Caco-2 (cell line): ENCODE data around the gene VPS8. TPM values are rescaled to one million over a fixed set of nuclear protein-coding genes. Genes with fewer than 3 reads are reported as not detected.
"Not testable (repeated sequence)": the region's sequence is repeated elsewhere in the genome, so short reads cannot be mapped to it uniquely, and the experiment has no call there.

Experiments used
- BruUV-seq: library from RNA; stranded (reverse); fragments of 400-500 nt; replicated peaks from 2 replicates; lab custom pipeline; 2021; lab: Mats Ljungman, UMichigan
- CTCF ChIA-PET: fragments of 300-600 bp; sonication (Branson Sonifier 250); formaldehyde crosslinking; loops from one replicate; lab custom pipeline; 2022; ENCODE audit warnings: antibody characterized with exemption; lab: Charles Lee
- POLR2A ChIA-PET: fragments of 300-600 bp; sonication (Branson Sonifier 250); formaldehyde crosslinking; loops from one replicate; lab custom pipeline; 2022; ENCODE audit warnings: antibody characterized with exemption; lab: Charles Lee
- DNase-seq, 2 experiments: peaks; one replicate each; pipeline versions ENCODE4 v3.0.0 to v3.0.0-alpha.2; 2020 to 2022
- H3K27me3 ChIP-seq: replicated peaks from 2 replicates; pipeline ENCODE4 v1.6.0; 2011; ENCODE audit warnings: low read length; ENCODE audit not compliant: control insufficient read depth, insufficient read depth
- H3K36me3 ChIP-seq: 2 replicates; pipeline ENCODE4 v1.5.1; 2011; ENCODE audit warnings: low read length; ENCODE audit not compliant: control insufficient read depth, insufficient read depth
- H3K4me1 ChIP-seq: fragments of 250-450 bp; sonication (Bioruptor Pico); 2 replicates; pipeline ENCODE4 v1.5.1; 2020; ENCODE audit warnings: mild to moderate bottlenecking
- H3K4me3 ChIP-seq: 2 replicates; pipeline ENCODE4 v1.5.1; 2011; ENCODE audit warnings: low read depth, mild to moderate bottlenecking, control low read depth, low read length
- H3K9me3 ChIP-seq: fragments of 250-450 bp; sonication (Bioruptor Pico); 2 replicates; pipeline ENCODE4 v1.5.1; 2020; ENCODE audit warnings: mild to moderate bottlenecking, moderate library complexity
- H3K27ac Mint-ChIP-seq: one replicate; pipeline ENCODE4 v1.8.0; 2022; ENCODE audit warnings: mixed read lengths; ENCODE audit not compliant: unreplicated experiment
- H3K27me3 Mint-ChIP-seq: one replicate; pipeline ENCODE4 v1.8.0; 2022; ENCODE audit warnings: mixed read lengths; ENCODE audit not compliant: insufficient read depth, unreplicated experiment
- H3K36me3 Mint-ChIP-seq: one replicate; pipeline ENCODE4 v1.8.0; 2022; ENCODE audit warnings: mild to moderate bottlenecking, mixed read lengths; ENCODE audit not compliant: insufficient read depth, unreplicated experiment
- H3K4me1 Mint-ChIP-seq: one replicate; pipeline ENCODE4 v1.8.0; 2022; ENCODE audit warnings: low read depth, mixed read lengths; ENCODE audit not compliant: unreplicated experiment
- H3K4me3 Mint-ChIP-seq: one replicate; pipeline ENCODE4 v1.8.0; 2022; ENCODE audit warnings: mild to moderate bottlenecking, moderate library complexity, mixed read lengths; ENCODE audit not compliant: unreplicated experiment
- H3K9me3 Mint-ChIP-seq: one replicate; pipeline ENCODE4 v1.8.0; 2022; ENCODE audit warnings: mixed read lengths; ENCODE audit not compliant: unreplicated experiment
- CTCF ChIP-seq, 2 experiments: fragments of 200-600 bp in 1 of 2; IDR thresholded peaks; 1 replicate in 1 of 2; 2 replicates in 1 of 2; pipeline versions ENCODE4 v1.5.1 to v1.8.0; 2011 to 2022; ENCODE audit warnings: antibody characterized with exemption in 1 of 2, control low read depth in 1 of 2, inconsistent platforms in 1 of 2, low read depth in 1 of 2, low read length in 1 of 2, mild to moderate bottlenecking in 1 of 2, moderate library complexity in 1 of 2; ENCODE audit not compliant: insufficient read depth in 1 of 2, severe bottlenecking in 1 of 2, unreplicated experiment in 1 of 2
- intact Hi-C: fragments of 100-400 bp; cut with micrococcal nuclease; formaldehyde crosslinking; loops from one replicate; pipeline ENCODE4 v1.10.0; 2022; ENCODE audit not compliant: unreplicated experiment
- total RNA-seq: library from RNA; stranded (reverse); gene quantifications from 2 replicates; pipeline ENCODE4 v1.2.3, GENCODE V29; 2022

Gene VPS8
- total RNA-seq, 1 experiment from 2014 or later: 44.7 TPM

GRCh38 chr3:184899953-184900595, 88.1 kb downstream of the VPS8 start:
- H3K9me3 ChIP-seq: no peaks in the 10 kb centered on the region
- H3K4me3 ChIP-seq: no peak overlapping the region
- DNase-seq: no peak
- Mint-ChIP-seq H3K9me3 (no peaks in the 10 kb centered on the region), H3K36me3 (peaks cover 5% of the 10 kb centered on the region), H3K4me1 (no peaks in the 10 kb centered on the region), H3K27me3 (no peaks in the 10 kb centered on the region), H3K27ac (no peak overlapping the region), H3K4me3 (no peak overlapping the region)
- intact Hi-C loops: no loop called here
- ChIA-PET POLR2A (no interaction called here), CTCF (no interaction called here)
- TF ChIP-seq CTCF (IDR thresholded peaks at IDR 0.05; ENCODE audit: insufficient read depth in 1 of 2, low read depth in 1 of 2, low read length in 1 of 2, severe bottlenecking in 1 of 2, unreplicated experiment in 1 of 2): no peak
- H3K27me3 ChIP-seq: no peaks in the 10 kb centered on the region
- no peaks in the 10 kb centered on the region for H3K4me1 ChIP-seq
- BruUV-seq: no TSS peak
- no peaks in the 10 kb centered on the region for H3K36me3 ChIP-seq

- POLR2A ChIA-PET, H3K36me3 Mint-ChIP-seq, H3K4me1 Mint-ChIP-seq, DNase-seq, H3K36me3 ChIP-seq, H3K9me3 ChIP-seq, H3K9me3 Mint-ChIP-seq, CTCF ChIA-PET, H3K27ac Mint-ChIP-seq, H3K27me3 Mint-ChIP-seq, BruUV-seq, H3K4me3 ChIP-seq, H3K27me3 ChIP-seq, H3K4me3 Mint-ChIP-seq, intact Hi-C loops, H3K4me1 ChIP-seq: not testable (repeated sequence)
Observed at GRCh38 chr3:184907031-184907430, 95.1 kb downstream of the VPS8 start.

GRCh38 chr3:184907681-184908649, 96.0 kb downstream of the VPS8 start:
- peaks cover 7% of the 10 kb centered on the region for H3K4me1 Mint-ChIP-seq
- H3K27me3 Mint-ChIP-seq: no peaks in the 10 kb centered on the region
- H3K9me3 ChIP-seq: no peaks in the 10 kb centered on the region
- ChIA-PET CTCF (no interaction called here), POLR2A (no interaction called here)
- H3K27ac Mint-ChIP-seq: no peak overlapping the region
- peaks cover 9% of the 10 kb centered on the region for H3K36me3 Mint-ChIP-seq
- no peak overlapping the region for H3K4me3 Mint-ChIP-seq
- no peak for TF ChIP-seq CTCF (IDR thresholded peaks at IDR 0.05; ENCODE audit: insufficient read depth in 1 of 2, low read depth in 1 of 2, low read length in 1 of 2, severe bottlenecking in 1 of 2, unreplicated experiment in 1 of 2)
- no peak overlapping the region for H3K4me3 ChIP-seq
- BruUV-seq: no TSS peak
- no peaks in the 10 kb centered on the region for H3K27me3 ChIP-seq
- intact Hi-C loops: no loop called here
- no peaks in the 10 kb centered on the region for H3K36me3 ChIP-seq
- no peak for DNase-seq
- no peaks in the 10 kb centered on the region for H3K9me3 Mint-ChIP-seq
- no peaks in the 10 kb centered on the region for H3K4me1 ChIP-seq
